AG09319 (cell line): ENCODE measurements around the gene METRN.

Experiments
- DNase-seq: peaks from one replicate; pipeline ENCODE4 v3.0.0-alpha.2; 2010; ENCODE audit warnings: low read depth; ENCODE audit errors: extremely low read depth
- CTCF ChIP-seq: IDR thresholded peaks from 2 replicates; pipeline ENCODE4 v1.5.1; 2011; ENCODE audit warnings: low read depth, mild to moderate bottlenecking, inconsistent platforms, low read length, moderate library complexity

The METRN gene

GRCh38 chr16:704552-705380 is 10.2 kb upstream of the METRN start:
- no peak for DNase-seq
- no peak for TF ChIP-seq CTCF

GRCh38 chr16:705431-706188 is 9.3 kb upstream of the METRN start, which contains the start of gene FBXL16:
Gene FBXL16 (minus strand): TSS chr16:705801. CDS start chr16:697405, 8,396 bp downstream.
- no peak for TF ChIP-seq CTCF
- DNase-seq, result no peak

GRCh38 chr16:706189-707061 is 8.5 kb upstream of the METRN start:
- no peak for DNase-seq
- no peak for TF ChIP-seq CTCF

GRCh38 chr16:707062-707538 is 7.8 kb upstream of the METRN start:
- TF ChIP-seq CTCF, result no peak
- DNase-seq, result no peak

GRCh38 chr16:708019-708418 is 6.9 kb upstream of the METRN start:
- DNase-seq, result no peak
- TF ChIP-seq CTCF, result no peak

GRCh38 chr16:708959-709358 is 6.0 kb upstream of the METRN start:
- no peak for TF ChIP-seq CTCF
- no peak for DNase-seq
